ENCODE data around the gene BBC3. TPM values are rescaled to one million over a fixed set of nuclear protein-coding genes. Genes with fewer than 3 reads are reported as not detected.

The BBC3 gene
- total RNA-seq, 4 donors from 2014 or later, result 11.2 to 33.0 (median 14.4) TPM

DNA sequence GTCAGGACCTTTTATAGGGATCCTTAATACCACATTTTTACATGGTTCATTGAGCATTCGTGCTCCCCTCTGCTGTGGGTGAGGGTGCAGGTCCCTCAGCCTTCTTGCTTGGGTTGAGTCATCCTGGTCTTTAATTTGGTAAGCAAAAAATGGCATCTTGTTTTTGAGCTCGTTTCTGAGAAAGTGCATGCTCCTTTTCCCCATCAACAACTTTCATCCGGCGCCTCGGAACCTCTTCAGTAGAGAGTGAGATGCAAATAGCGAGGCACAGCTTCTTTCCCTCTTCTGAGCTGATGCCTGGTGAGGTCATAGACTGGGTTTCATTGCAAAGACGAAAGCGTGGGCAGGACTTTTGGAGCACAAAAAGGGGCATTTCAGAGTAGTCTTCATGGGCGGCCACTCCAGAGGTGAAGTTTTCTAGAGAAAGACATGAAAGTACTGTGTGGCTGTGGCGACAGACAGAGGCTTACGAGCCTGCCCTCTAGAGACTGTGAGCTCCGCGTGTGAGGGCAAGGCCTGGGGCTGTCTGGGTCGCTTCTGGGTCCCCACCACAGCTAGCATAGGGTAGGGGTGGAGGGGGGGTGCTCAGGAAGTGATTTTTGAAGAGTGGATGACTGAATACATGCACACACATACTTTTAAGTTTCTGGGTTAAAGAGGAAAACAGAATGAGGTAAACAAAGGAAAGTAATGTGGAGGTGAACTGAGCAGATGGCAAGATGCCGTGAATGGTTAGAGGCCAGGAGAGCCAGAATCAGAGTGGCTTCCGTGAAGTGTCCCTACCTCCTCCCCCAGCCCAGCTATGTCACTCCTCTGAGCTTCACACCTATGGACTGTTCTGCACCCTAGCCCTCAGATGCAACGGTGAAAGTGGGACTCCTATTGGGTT lies 44.3 kb downstream of the BBC3 start:
- no peak for DNase-seq (ENCODE audit: low spot score in 2 of 2)
- no peak overlapping the region for H3K4me3 ChIP-seq (ENCODE audit: low read depth, poor library complexity, severe bottlenecking)
- TF ChIP-seq CTCF (IDR thresholded peaks at IDR 0.05), result no peak
- no peak for TF ChIP-seq POLR2A (IDR thresholded peaks at IDR 0.05)
- intact Hi-C loops (cut with DNase I; ENCODE audit: low total_unique reads), result no loop called here
- 87% methylated on average over 17 of the region's 17 CpGs for whole genome bisulfite sequencing, 2 donors

GRCh38 chr19:47183601-47184000 lies 47.4 kb downstream of the BBC3 start:
- no peak for DNase-seq (ENCODE audit: low spot score in 2 of 2)

DNA sequence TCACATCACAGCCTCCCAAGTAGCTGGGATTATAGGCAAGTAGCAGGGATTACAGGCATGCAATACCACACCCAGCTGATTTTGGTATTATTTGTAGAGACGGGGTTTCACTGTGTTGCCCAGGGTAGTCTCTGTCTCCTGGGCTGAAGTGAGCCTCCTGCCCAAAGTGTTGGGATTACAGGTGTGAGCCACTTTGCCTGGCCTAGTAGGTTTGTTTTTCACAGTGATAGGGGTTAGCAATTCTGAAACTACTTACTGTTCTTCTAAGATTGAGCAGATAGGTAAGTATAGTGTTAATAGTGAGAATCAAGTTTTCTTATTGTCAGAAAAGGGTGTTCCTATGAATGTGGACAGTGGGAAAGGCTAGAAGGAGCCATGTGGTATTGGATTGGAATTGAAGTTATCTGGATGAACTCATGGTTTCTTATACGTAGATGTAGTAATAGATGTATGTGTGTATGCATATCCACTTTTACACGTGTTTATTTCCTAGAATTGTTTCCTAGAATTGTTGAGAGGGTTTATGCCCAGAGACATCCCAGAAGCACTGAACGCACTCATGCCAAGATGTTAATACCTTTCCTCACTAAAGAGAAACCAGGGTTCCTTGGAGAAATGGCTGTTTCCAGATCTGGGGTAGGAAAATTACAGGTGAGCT lies 51.2 kb downstream of the BBC3 start:
- no peak overlapping the region for H3K4me3 ChIP-seq (ENCODE audit: low read depth, poor library complexity, severe bottlenecking)
- intact Hi-C loops (cut with DNase I; ENCODE audit: low total_unique reads), result no loop called here
- no peak for TF ChIP-seq CTCF (IDR thresholded peaks at IDR 0.05)
- TF ChIP-seq POLR2A (IDR thresholded peaks at IDR 0.05), result no peak
- 85 to 88% methylated on average over 4 of the region's 4 CpGs for WGBS, 2 donors
- DNase-seq (ENCODE audit: low spot score in 2 of 2), result no peak

More at GRCh38 chr19:47183601-47184000, 47.4 kb downstream of the BBC3 start:
- intact Hi-C loops (cut with DNase I; ENCODE audit: low total_unique reads), result no loop called here
- 28 to 48% methylated on average over 2 of the region's 2 CpGs for WGBS, 2 donors
- TF ChIP-seq POLR2A (IDR thresholded peaks at IDR 0.05) (no peak), CTCF (IDR thresholded peaks at IDR 0.05) (no peak)
- H3K4me3 ChIP-seq (ENCODE audit: low read depth, poor library complexity, severe bottlenecking), result no peak overlapping the region

GRCh38 chr19:47176627-47177090 lies 54.3 kb downstream of the BBC3 start:
- 45 to 47% methylated on average over 5 of the region's 5 CpGs for WGBS, 2 donors
- TF ChIP-seq POLR2A (IDR thresholded peaks at IDR 0.05) (no peak), CTCF (IDR thresholded peaks at IDR 0.05) (no peak)
- no peak overlapping the region for H3K4me3 ChIP-seq (ENCODE audit: low read depth, poor library complexity, severe bottlenecking)
- no peak for DNase-seq (ENCODE audit: low spot score in 2 of 2)
- intact Hi-C loops (cut with DNase I; ENCODE audit: low total_unique reads), result no loop called here

DNA sequence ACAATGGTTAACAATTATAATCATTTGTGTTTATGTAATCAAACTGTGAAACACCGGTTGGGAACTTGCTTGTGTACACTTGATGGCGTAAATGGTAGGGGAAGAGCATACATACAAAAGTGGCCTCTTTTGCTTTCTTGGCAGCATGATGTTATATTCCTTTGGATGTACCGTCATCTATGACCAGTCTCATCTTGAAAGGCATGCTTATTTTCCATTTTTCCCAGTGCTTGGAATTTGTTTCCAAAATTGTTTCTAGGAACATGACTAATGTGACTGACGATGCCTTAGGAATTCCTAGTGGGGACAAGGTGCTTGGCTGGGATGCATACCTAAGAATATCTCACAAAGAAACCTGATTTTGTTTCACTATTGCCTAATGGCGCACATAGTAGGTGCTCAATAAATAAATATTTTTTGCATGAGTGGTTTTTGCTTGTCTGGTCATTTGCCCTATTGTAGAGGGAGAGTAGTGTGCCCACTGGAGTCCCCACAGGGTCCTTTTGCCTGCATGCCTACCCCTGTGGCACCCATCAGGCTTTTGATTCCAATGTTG lies 54.9 kb downstream of the BBC3 start:
- DNase-seq (ENCODE audit: low spot score in 2 of 2), result no peak
- intact Hi-C loops (cut with DNase I; ENCODE audit: low total_unique reads), result no loop called here
- WGBS, 2 donors, result 55 to 66% methylated on average over 5 of the region's 5 CpGs

More for the DNA sequence above, 54.9 kb downstream of the BBC3 start:
- TF ChIP-seq POLR2A (IDR thresholded peaks at IDR 0.05), result no peak
- TF ChIP-seq CTCF (IDR thresholded peaks at IDR 0.05), result no peak
- no peak overlapping the region for H3K4me3 ChIP-seq (ENCODE audit: low read depth, poor library complexity, severe bottlenecking)
